ENCODE data around the gene CRKL. TPM values are rescaled to one million over a fixed set of nuclear protein-coding genes. Genes with fewer than 3 reads are reported as not detected.

The CRKL gene, protein sequence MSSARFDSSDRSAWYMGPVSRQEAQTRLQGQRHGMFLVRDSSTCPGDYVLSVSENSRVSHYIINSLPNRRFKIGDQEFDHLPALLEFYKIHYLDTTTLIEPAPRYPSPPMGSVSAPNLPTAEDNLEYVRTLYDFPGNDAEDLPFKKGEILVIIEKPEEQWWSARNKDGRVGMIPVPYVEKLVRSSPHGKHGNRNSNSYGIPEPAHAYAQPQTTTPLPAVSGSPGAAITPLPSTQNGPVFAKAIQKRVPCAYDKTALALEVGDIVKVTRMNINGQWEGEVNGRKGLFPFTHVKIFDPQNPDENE
- total RNA-seq: 102 and 107 TPM in 2 replicates
- long read RNA-seq, full-length matches to known transcripts: 1 of 43 reads
- long read RNA-seq, partial matches to known transcripts: 3 of 43 reads
- long read RNA-seq, other reads (novel, unspliced or antisense): 39 of 43 reads

DNA sequence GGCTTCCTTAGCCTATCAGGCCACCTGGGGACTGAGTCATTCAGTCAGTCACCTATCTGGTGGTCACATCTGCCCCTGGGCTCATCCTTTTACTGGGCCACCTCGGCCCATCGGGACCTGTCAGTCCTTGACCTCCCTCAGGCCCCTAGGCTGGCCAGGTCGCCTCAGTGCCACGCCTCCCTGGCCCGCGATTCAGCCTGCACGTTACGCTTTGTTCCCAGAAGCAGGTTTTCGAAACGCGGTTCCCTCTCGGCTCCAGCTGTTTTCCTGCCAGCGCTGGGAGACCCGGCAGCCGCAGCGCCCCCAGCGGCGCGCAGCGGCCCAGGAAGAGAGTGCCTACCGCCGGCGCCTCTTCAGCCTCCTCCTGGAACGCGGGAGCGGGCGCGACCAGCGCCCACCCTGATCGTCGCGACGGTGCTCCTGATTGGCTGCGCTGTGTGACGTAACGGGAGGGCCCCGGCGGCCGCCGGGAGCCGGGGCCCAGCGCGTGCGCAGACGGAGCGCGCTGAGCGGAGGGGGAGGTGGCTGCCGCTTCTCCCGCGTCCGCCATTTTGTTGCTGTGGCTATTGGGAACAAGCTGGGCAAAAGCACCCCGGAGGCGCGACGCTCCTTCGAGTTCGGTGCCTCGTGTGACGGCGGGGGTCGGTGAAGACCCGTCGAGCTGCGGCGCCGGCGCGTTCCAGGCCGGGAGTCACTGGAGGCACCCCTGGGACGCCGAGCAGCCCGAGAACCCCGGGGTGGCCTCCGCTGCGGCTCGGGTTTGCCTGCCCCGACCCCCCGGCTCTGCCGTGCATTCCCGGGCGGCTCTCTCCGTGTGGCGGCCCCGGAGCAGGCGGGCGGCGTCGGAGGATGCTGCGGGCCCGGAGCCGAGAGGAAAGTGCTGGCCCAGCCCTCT lies at the start of gene CRKL:
Gene CRKL, plus strand, starts transcription at position 492 of the 895 bp plus-strand sequence. CDS start 528 bp downstream, outside the sequence.
- peaks cover 7% of the 10 kb centered on the region for H3K36me3 Mint-ChIP-seq (ENCODE audit: low read depth)
- peak within 1 kb of the TSS; percentile 99 for H3K4me3 Mint-ChIP-seq
- peak; percentile 96 for DNase-seq (ENCODE audit: low read depth, low spot score)
- H3K4me1 Mint-ChIP-seq: peaks cover 33% of the 10 kb centered on the region
- no peaks in the 10 kb centered on the region for H3K9me3 Mint-ChIP-seq
- peak within 1 kb of the TSS; percentile 95 for H3K27ac Mint-ChIP-seq (ENCODE audit: unreplicated experiment)
- TF ChIP-seq, protein P1, sequence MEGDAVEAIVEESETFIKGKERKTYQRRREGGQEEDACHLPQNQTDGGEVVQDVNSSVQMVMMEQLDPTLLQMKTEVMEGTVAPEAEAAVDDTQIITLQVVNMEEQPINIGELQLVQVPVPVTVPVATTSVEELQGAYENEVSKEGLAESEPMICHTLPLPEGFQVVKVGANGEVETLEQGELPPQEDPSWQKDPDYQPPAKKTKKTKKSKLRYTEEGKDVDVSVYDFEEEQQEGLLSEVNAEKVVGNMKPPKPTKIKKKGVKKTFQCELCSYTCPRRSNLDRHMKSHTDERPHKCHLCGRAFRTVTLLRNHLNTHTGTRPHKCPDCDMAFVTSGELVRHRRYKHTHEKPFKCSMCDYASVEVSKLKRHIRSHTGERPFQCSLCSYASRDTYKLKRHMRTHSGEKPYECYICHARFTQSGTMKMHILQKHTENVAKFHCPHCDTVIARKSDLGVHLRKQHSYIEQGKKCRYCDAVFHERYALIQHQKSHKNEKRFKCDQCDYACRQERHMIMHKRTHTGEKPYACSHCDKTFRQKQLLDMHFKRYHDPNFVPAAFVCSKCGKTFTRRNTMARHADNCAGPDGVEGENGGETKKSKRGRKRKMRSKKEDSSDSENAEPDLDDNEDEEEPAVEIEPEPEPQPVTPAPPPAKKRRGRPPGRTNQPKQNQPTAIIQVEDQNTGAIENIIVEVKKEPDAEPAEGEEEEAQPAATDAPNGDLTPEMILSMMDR (conservative IDR thresholded peaks at IDR 0.05): peak; percentile 99
- H3K27me3 Mint-ChIP-seq (ENCODE audit: low read depth): no peaks in the 10 kb centered on the region

DNA sequence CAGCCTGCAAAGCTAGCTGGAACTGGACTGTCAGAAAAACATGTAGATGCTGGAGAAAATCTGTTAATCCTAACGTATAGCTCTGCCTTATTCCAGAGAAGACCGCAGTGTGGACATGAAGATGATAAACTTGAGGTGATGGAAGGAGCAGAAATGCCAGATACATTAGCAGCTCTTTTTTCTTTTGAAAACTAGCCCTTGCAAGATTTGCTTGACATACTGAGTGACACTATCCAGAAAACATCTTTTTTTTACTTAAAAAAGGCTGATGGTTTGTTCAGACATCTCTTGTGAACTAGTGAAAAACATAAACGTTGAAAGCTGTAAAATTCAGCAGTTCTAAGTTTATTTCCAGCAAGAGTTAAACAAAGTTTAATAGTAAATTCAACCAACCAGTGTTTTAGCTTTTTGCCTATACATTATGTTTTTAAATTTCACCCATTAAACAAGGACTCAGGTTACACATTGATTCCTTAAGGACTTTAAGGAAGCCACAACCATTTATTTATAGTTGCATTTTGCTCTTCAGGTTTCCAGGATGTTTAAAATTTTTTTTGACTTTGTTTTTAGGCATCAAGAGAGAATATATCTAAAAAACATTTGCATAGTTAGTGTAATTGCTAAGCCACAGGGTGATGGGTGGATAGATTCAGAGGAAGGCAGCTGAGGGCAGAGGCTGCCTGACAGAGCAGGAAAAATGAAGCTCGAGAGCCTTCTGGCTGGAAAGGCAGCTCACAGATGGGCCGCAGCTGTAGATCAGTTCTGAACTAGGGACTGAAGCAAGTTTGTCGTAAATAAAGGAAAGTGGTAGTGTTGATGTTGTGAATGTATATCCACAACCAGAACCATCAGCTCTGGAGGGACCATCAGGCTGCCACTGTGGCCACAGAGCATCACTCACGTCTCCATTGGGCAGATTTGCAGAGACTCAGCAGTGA lies 48.9 kb upstream of the CRKL start:
- no peak overlapping the region for H3K4me3 Mint-ChIP-seq
- no peaks in the 10 kb centered on the region for H3K27me3 Mint-ChIP-seq (ENCODE audit: low read depth)
- DNase-seq (ENCODE audit: low read depth, low spot score): no peak
- TF ChIP-seq, protein P1 (conservative IDR thresholded peaks at IDR 0.05): no peak
- peaks cover 13% of the 10 kb centered on the region for H3K4me1 Mint-ChIP-seq
- peaks cover 5% of the 10 kb centered on the region for H3K36me3 Mint-ChIP-seq (ENCODE audit: low read depth)
- no peak overlapping the region for H3K27ac Mint-ChIP-seq (ENCODE audit: unreplicated experiment)
- no peaks in the 10 kb centered on the region for H3K9me3 Mint-ChIP-seq

DNA sequence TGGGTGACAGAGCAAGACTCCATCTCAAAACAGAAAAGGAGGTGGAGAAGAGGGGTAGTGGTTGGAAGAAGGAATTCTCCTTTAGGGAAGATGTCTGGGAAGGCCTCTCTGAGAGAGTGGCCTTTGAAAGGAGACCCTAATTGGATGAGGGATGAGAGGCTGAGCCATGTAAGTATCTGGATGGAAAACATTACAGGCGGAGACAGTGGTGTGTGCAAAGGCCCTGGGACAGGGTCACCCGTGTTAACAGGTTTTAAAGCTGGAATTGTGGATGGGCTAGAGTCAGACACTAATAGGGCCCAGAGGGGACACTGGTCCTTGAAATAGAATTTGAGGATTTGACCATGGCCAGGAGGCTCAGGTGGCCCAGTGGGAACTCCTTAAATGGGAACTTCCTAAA lies 48.0 kb upstream of the CRKL start:
- TF ChIP-seq, protein P1 (conservative IDR thresholded peaks at IDR 0.05): no peak
- H3K4me1 Mint-ChIP-seq: peaks cover 13% of the 10 kb centered on the region
- no peak for DNase-seq (ENCODE audit: low read depth, low spot score)
- H3K27me3 Mint-ChIP-seq (ENCODE audit: low read depth): no peaks in the 10 kb centered on the region
- no peak overlapping the region for H3K27ac Mint-ChIP-seq (ENCODE audit: unreplicated experiment)
- H3K36me3 Mint-ChIP-seq (ENCODE audit: low read depth): peaks cover 2% of the 10 kb centered on the region
- no peak overlapping the region for H3K4me3 Mint-ChIP-seq
- no peaks in the 10 kb centered on the region for H3K9me3 Mint-ChIP-seq

DNA sequence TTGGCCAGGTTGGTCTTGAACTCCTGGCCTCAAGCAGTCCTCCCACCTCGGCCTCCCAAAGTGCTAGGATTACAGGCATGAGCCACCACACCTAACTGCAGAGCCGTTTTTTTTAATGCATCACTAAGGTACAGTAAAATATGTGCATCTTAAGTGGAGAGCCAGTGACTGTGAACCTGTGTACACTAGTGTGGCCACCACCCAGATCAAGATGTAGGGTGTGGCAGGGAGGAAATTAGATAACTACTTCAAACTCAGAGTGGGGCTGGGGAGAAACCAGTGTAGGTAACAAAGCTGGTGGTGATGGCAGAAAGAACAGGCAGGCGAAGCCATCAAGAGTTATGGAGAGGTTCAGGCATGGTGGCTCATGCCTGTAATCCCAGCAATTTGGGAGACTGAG lies 44.0 kb upstream of the CRKL start:
- peaks cover 2% of the 10 kb centered on the region for H3K36me3 Mint-ChIP-seq (ENCODE audit: low read depth)
- H3K27me3 Mint-ChIP-seq (ENCODE audit: low read depth): no peaks in the 10 kb centered on the region
- H3K4me3 Mint-ChIP-seq: no peak overlapping the region
- H3K4me1 Mint-ChIP-seq: peaks cover 4% of the 10 kb centered on the region
- no peak overlapping the region for H3K27ac Mint-ChIP-seq (ENCODE audit: unreplicated experiment)
- TF ChIP-seq, protein P1 (conservative IDR thresholded peaks at IDR 0.05): no peak
- no peak for DNase-seq (ENCODE audit: low read depth, low spot score)
- H3K9me3 Mint-ChIP-seq: no peaks in the 10 kb centered on the region

DNA sequence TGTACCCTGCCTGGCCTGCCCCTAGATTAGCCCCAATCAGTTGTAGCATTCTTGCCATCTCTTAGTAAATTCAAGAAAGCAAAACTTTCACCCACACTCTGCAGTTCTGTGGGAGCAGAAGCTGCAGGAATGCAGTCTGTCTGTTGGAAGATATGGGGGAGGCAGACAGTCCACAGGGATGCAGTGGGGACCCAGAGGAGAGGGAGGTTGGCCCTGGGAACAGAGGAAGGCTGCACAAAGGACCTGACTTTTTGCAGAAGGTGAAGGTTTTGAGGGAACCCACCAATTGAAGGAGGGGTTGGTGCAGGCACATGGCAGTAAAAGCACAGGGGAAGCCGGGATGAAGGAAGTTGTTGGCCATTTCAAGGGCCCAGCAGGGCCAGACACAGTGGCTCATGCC lies 41.9 kb upstream of the CRKL start:
- no peak overlapping the region for H3K4me3 Mint-ChIP-seq
- no peak overlapping the region for H3K27ac Mint-ChIP-seq (ENCODE audit: unreplicated experiment)
- no peaks in the 10 kb centered on the region for H3K27me3 Mint-ChIP-seq (ENCODE audit: low read depth)
- TF ChIP-seq, protein P1 (conservative IDR thresholded peaks at IDR 0.05): no peak
- H3K9me3 Mint-ChIP-seq: no peaks in the 10 kb centered on the region
- DNase-seq (ENCODE audit: low read depth, low spot score): no peak
- H3K36me3 Mint-ChIP-seq (ENCODE audit: low read depth): peaks cover 2% of the 10 kb centered on the region
- H3K4me1 Mint-ChIP-seq: peaks cover 4% of the 10 kb centered on the region
